ENCODE data around the gene KIF16B. TPM values are rescaled to one million over a fixed set of nuclear protein-coding genes. Genes with fewer than 3 reads are reported as not detected.

KIF16B gene
- total and polyA plus RNA-seq, 2 of the 8 experiments (the other 6 are each of a cell fraction or from before 2014, with no cell fraction given): 3.0 to 9.2 TPM

GRCh38 chr20:16589623-16590022, 16.4 kb upstream of the KIF16B start (continued):
- TF ChIP-seq ATF2 (IDR thresholded peaks at IDR 0.05; ENCODE audit: low read length): no peak

All from H1 (cell line).